ENCODE measurements around the gene EFHD2. TPM values are rescaled to one million over a fixed set of nuclear protein-coding genes. Genes with fewer than 3 reads are reported as not detected.
"Not testable (repeated sequence)": the region's sequence is repeated elsewhere in the genome, so short reads cannot be mapped to it uniquely, and the experiment has no call there.

The EFHD2 gene
- total RNA-seq, 1 donor from 2014 or later = 55.3 TPM

DNA sequence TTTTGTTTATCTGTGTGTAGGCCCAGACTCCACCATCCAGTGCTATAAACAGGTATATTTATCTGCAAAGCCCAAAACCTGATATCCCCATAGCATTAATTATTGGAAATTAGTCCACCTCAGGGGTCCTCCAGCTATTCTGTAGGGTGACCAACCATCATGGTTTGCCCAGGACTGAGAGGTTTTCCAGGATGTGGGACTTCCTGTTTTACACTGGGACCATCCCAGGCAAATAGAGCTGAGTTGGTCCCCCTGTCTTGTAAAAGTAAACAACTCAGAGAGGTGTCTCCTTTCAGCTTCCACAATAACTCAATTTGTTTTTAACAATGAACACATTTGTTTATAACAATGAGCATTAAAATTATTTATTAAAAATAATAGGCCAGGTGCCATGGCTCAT, 58.5 kb downstream of the EFHD2 start:
- DNase-seq = no peak
- H3K4me1 Mint-ChIP-seq = no peaks in the 10 kb centered on the region
- ATAC-seq (ENCODE audit: low read depth) = no peak
- no peak overlapping the region for H3K4me3 Mint-ChIP-seq
- H3K36me3 Mint-ChIP-seq (ENCODE audit: low read depth) = no peaks in the 10 kb centered on the region
- CTCF ChIA-PET = no interaction called here
- H3K27me3 Mint-ChIP-seq = peaks cover 13% of the 10 kb centered on the region
- intact Hi-C loops (cut with micrococcal nuclease) = no loop called here
- no peaks in the 10 kb centered on the region for H3K9me3 Mint-ChIP-seq
- POLR2A ChIA-PET = no interaction called here
- H3K27ac Mint-ChIP-seq = no peak overlapping the region
- TF ChIP-seq, protein P1, sequence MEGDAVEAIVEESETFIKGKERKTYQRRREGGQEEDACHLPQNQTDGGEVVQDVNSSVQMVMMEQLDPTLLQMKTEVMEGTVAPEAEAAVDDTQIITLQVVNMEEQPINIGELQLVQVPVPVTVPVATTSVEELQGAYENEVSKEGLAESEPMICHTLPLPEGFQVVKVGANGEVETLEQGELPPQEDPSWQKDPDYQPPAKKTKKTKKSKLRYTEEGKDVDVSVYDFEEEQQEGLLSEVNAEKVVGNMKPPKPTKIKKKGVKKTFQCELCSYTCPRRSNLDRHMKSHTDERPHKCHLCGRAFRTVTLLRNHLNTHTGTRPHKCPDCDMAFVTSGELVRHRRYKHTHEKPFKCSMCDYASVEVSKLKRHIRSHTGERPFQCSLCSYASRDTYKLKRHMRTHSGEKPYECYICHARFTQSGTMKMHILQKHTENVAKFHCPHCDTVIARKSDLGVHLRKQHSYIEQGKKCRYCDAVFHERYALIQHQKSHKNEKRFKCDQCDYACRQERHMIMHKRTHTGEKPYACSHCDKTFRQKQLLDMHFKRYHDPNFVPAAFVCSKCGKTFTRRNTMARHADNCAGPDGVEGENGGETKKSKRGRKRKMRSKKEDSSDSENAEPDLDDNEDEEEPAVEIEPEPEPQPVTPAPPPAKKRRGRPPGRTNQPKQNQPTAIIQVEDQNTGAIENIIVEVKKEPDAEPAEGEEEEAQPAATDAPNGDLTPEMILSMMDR (IDR thresholded peaks at IDR 0.05) = no peak

GRCh38 chr1:15469361-15469760, 59.7 kb downstream of the EFHD2 start:
- no peak overlapping the region for H3K27ac Mint-ChIP-seq
- CTCF ChIA-PET = no interaction called here
- intact Hi-C loops (cut with micrococcal nuclease) = no loop called here
- no peak for DNase-seq
- H3K4me3 Mint-ChIP-seq = no peak overlapping the region
- ATAC-seq (ENCODE audit: low read depth) = no peak
- no peaks in the 10 kb centered on the region for H3K4me1 Mint-ChIP-seq
- POLR2A ChIA-PET = no interaction called here
- H3K36me3 Mint-ChIP-seq (ENCODE audit: low read depth) = no peaks in the 10 kb centered on the region
- no peaks in the 10 kb centered on the region for H3K9me3 Mint-ChIP-seq
- H3K27me3 Mint-ChIP-seq = peaks cover 10% of the 10 kb centered on the region
- TF ChIP-seq, protein P1 (IDR thresholded peaks at IDR 0.05) = no peak

GRCh38 chr1:15469821-15470448, 60.2 kb downstream of the EFHD2 start:
- H3K4me1 Mint-ChIP-seq; H3K9me3 Mint-ChIP-seq; DNase-seq; H3K27ac Mint-ChIP-seq; H3K27me3 Mint-ChIP-seq; H3K4me3 Mint-ChIP-seq; CTCF ChIA-PET; intact Hi-C loops (cut with micrococcal nuclease); ATAC-seq (ENCODE audit: low read depth); POLR2A ChIA-PET; H3K36me3 Mint-ChIP-seq (ENCODE audit: low read depth): not testable (repeated sequence)

GRCh38 chr1:15471067-15471466, 61.4 kb downstream of the EFHD2 start:
- POLR2A ChIA-PET = not testable (repeated sequence)

GRCh38 chr1:15471723-15472122, 62.0 kb downstream of the EFHD2 start:
- H3K27me3 Mint-ChIP-seq = not testable (repeated sequence)

More at GRCh38 chr1:15471067-15471466, 61.4 kb downstream of the EFHD2 start:
- intact Hi-C loops (cut with micrococcal nuclease); H3K4me3 Mint-ChIP-seq; H3K27ac Mint-ChIP-seq; CTCF ChIA-PET; H3K4me1 Mint-ChIP-seq; ATAC-seq (ENCODE audit: low read depth); H3K36me3 Mint-ChIP-seq (ENCODE audit: low read depth); H3K9me3 Mint-ChIP-seq; H3K27me3 Mint-ChIP-seq; DNase-seq: not testable (repeated sequence)

GRCh38 chr1:15472587-15472986, 62.9 kb downstream of the EFHD2 start:
- TF ChIP-seq, protein P1 (IDR thresholded peaks at IDR 0.05) = no peak
- H3K36me3 Mint-ChIP-seq (ENCODE audit: low read depth) = no peaks in the 10 kb centered on the region
- no peak overlapping the region for H3K4me3 Mint-ChIP-seq
- H3K4me1 Mint-ChIP-seq = no peaks in the 10 kb centered on the region
- ATAC-seq (ENCODE audit: low read depth) (no peak), DNase-seq (no peak)
- CTCF ChIA-PET = no interaction called here
- H3K27ac Mint-ChIP-seq = no peak overlapping the region
- H3K9me3 Mint-ChIP-seq = no peaks in the 10 kb centered on the region
- peaks cover 8% of the 10 kb centered on the region for H3K27me3 Mint-ChIP-seq
- intact Hi-C loops (cut with micrococcal nuclease) = no loop called here
- POLR2A ChIA-PET = no interaction called here

More at GRCh38 chr1:15471723-15472122, 62.0 kb downstream of the EFHD2 start:
- H3K4me3 Mint-ChIP-seq; POLR2A ChIA-PET; ATAC-seq (ENCODE audit: low read depth); H3K36me3 Mint-ChIP-seq (ENCODE audit: low read depth); H3K4me1 Mint-ChIP-seq; DNase-seq; H3K27ac Mint-ChIP-seq; CTCF ChIA-PET; H3K9me3 Mint-ChIP-seq; intact Hi-C loops (cut with micrococcal nuclease): not testable (repeated sequence)

Measured in activated B cell treated with CpG ODN at 0.5 μM for 24 hours (primary cell).